GM12878 (cell line): Measurements from ENCODE around the gene USP21. TPM values are rescaled to one million over a fixed set of nuclear protein-coding genes. Genes with fewer than 3 reads are reported as not detected.

Experiments
- IRF4 ChIP-seq: IDR thresholded peaks from 2 replicates; pipeline ENCODE4 v1.6.1; 2011; ENCODE audit warnings: low read depth, low read length
- NFYA ChIP-seq: IDR thresholded peaks from 2 replicates; pipeline ENCODE4 v1.6.1; 2011; ENCODE audit warnings: low read depth, mild to moderate bottlenecking, low read length, improper control_type of control experiment, borderline replicate concordance
- SKIL ChIP-seq: fragments of 450-650 bp; IDR thresholded peaks from 2 replicates; pipeline ENCODE4 v1.6.1; 2017; ENCODE audit warnings: mild to moderate bottlenecking, low read depth, inconsistent platforms; ENCODE audit not compliant: poor library complexity, severe bottlenecking
- ZBTB40 ChIP-seq: fragments of 450-650 bp; IDR thresholded peaks from 2 replicates; pipeline ENCODE4 v1.6.1; 2016; ENCODE audit warnings: mild to moderate bottlenecking, moderate library complexity, borderline replicate concordance
- ZNF274 ChIP-seq: IDR thresholded peaks from one replicate; pipeline ENCODE4 v1.8.0; 2011; ENCODE audit not compliant: insufficient read length, insufficient read depth
- polyA plus RNA-seq, 11 experiments: library from polyadenylated mRNA; depleted of rRNA in 4 of 11; unstranded in 6 of 11; stranded (reverse) in 5 of 11; fragments of >200 nt; fragmentation: Nextera tagmentation in 4 of 11; fragmentation: Illumina TruSeq in 1 of 11; extraction: Ambion mirVana in 4 of 11; extraction: Trizol in 1 of 11; gene quantifications; 1 replicate in 1 of 11; 2 replicates in 10 of 11; pipeline versions ENCODE4 v1.2.1 to v1.2.3, GENCODE V29; 2011 to 2016; ENCODE audit warnings: inconsistent platforms in 2 of 11, missing spikeins in 2 of 11, low read depth in 1 of 11
- total RNA-seq, 4 experiments: library from RNA; depleted of rRNA in 3 of 4; stranded (reverse); fragments of >200 nt in 3 of 4; fragmentation: Illumina TruSeq in 1 of 4; extraction: Trizol in 1 of 4; gene quantifications; 2 replicates each; pipeline versions ENCODE4 v1.2.1 to v1.2.3, GENCODE V29; 2013 to 2021

Gene USP21
- total and polyA plus RNA-seq, 10 of the 15 experiments (the other 5 are each of a cell fraction or from before 2014, with no cell fraction given): 3.2 to 28.6 (median 16.6) TPM

- TF ChIP-seq ZNF274 (no peak), NFYA (no peak), SKIL (no peak), IRF4 (no peak), ZBTB40 (no peak)
These were observed 39.0 kb downstream of the USP21 start (continued) for GRCh38 chr1:161198194-161198896.
